ENCODE measurements around the gene MPIG6B. TPM values are rescaled to one million over a fixed set of nuclear protein-coding genes. Genes with fewer than 3 reads are reported as not detected.

Gene MPIG6B
- total and polyA plus RNA-seq, 2 donors from 2014 or later: 0.60 TPM; not detected in 1

DNA sequence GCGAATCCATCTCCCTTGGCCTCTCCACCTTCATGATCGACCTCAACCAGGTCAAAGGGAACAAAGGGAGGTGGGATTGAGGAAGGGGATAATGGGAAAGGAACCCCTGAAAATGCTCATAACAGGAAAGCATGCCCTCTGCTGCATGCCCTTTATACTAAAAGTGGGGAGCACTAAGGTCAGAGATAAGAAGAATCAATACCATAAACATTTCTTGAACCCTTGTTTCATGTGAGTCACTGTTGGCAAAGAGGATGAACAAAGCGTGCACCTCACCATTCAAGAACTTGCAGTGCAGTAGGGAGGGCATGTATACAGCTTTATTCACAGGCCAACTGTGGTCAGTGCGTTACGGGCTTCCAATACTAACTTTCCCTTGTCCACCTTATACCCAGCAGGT, 37.6 kb downstream of the MPIG6B start:
- no peaks in the 10 kb centered on the region for H3K27me3 ChIP-seq (ENCODE audit: control insufficient read depth, insufficient read depth, low read length)
- H3K36me3 ChIP-seq (ENCODE audit: control insufficient read depth in 2 of 3, insufficient read depth in 3 of 3, low read length in 3 of 3): no peaks in the 10 kb centered on the region
- H3K4me3 ChIP-seq (ENCODE audit: low read length in 3 of 3): no peak overlapping the region
- H3K9ac ChIP-seq (ENCODE audit: low read length in 3 of 3): no peak overlapping the region
- FAIRE-seq (no peak), DNase-seq (peak in 1 of 5 donors; percentile 3)
- no peak overlapping the region for H3K27ac ChIP-seq (ENCODE audit: low read depth in 2 of 2, low read length in 2 of 2)
- intact Hi-C loops (cut with DNase I): no loop called here
- TF ChIP-seq, protein P1, sequence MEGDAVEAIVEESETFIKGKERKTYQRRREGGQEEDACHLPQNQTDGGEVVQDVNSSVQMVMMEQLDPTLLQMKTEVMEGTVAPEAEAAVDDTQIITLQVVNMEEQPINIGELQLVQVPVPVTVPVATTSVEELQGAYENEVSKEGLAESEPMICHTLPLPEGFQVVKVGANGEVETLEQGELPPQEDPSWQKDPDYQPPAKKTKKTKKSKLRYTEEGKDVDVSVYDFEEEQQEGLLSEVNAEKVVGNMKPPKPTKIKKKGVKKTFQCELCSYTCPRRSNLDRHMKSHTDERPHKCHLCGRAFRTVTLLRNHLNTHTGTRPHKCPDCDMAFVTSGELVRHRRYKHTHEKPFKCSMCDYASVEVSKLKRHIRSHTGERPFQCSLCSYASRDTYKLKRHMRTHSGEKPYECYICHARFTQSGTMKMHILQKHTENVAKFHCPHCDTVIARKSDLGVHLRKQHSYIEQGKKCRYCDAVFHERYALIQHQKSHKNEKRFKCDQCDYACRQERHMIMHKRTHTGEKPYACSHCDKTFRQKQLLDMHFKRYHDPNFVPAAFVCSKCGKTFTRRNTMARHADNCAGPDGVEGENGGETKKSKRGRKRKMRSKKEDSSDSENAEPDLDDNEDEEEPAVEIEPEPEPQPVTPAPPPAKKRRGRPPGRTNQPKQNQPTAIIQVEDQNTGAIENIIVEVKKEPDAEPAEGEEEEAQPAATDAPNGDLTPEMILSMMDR (IDR thresholded peaks at IDR 0.05; ENCODE audit: borderline replicate concordance, extremely low read depth, insufficient read depth): no peak
- no peaks in the 10 kb centered on the region for H3K9me3 ChIP-seq (ENCODE audit: control insufficient read depth in 2 of 3, insufficient read depth in 1 of 3, low read length in 3 of 3)
- H3K4me1 ChIP-seq (ENCODE audit: control insufficient read depth in 2 of 3, insufficient read depth in 2 of 3, low read depth in 1 of 3, low read length in 3 of 3): peaks cover 0 to 3% (median 0%) of the 10 kb centered on the region in 3 donors

DNA sequence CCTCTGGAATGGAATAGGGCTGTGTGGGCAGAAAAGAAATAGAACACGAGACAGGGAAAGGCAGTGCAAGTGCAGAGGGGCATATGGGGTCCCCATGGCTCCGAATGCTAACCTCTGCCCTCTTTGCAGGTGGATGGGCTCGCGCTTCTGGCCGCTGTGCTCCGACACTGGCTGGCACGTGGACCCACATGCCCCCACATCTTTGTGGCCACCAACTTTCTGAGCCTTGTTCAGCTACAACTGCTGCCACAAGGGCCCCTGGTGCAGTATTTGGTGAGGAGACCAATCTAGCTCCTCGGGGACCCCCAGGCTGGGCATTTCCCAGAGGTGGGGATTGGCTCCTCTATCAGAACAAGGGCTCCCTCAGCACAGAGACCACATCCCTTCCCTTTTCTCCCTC, 38.2 kb downstream of the MPIG6B start:
- DNase-seq: peak in 1 of 5 donors; percentile 52
- TF ChIP-seq, protein P1 (IDR thresholded peaks at IDR 0.05; ENCODE audit: borderline replicate concordance, extremely low read depth, insufficient read depth): no peak
- Histone ChIP-seq H3K4me3 (ENCODE audit: low read length in 3 of 3) (no peak overlapping the region), H3K4me1 (ENCODE audit: control insufficient read depth in 2 of 3, insufficient read depth in 2 of 3, low read depth in 1 of 3, low read length in 3 of 3) (peaks cover 0 to 4% (median 0%) of the 10 kb centered on the region in 3 donors), H3K9me3 (ENCODE audit: control insufficient read depth in 2 of 3, insufficient read depth in 1 of 3, low read length in 3 of 3) (no peaks in the 10 kb centered on the region), H3K9ac (ENCODE audit: low read length in 3 of 3) (no peak overlapping the region), H3K27me3 (ENCODE audit: control insufficient read depth, insufficient read depth, low read length) (no peaks in the 10 kb centered on the region), H3K36me3 (ENCODE audit: control insufficient read depth in 2 of 3, insufficient read depth in 3 of 3, low read length in 3 of 3) (no peaks in the 10 kb centered on the region), H3K27ac (ENCODE audit: low read depth in 2 of 2, low read length in 2 of 2) (no peak overlapping the region)
- intact Hi-C loops (cut with DNase I): no loop called here
- no peak for FAIRE-seq

DNA sequence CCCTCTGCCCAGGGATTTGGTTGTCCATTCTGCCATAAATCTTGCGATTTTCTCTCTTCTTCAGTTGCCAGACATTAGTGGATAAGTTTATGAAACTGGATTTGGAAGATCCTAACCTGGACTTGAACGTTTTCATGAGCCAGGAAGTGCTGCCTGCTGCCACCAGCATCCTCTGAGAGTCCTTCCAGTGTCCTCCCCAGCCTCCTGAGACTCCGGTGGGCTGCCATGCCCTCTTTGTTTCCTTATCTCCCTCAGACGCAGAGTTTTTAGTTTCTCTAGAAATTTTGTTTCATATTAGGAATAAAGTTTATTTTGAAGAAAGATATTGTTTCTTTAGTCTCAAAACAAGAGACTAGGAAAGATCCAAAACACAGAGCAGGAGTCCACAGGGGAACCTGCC, 39.2 kb downstream of the MPIG6B start, which contains the start of gene SAPCD1:
SAPCD1 (plus strand) TSS at position 301 of the 400 bp plus-strand sequence. CDS start 399 bp downstream, outside the sequence.
- no peak for FAIRE-seq
- intact Hi-C loops (cut with DNase I): no loop called here

More for the DNA sequence above, 39.2 kb downstream of the MPIG6B start, which contains the start of gene SAPCD1:
- peak in 1 of 5 donors; percentile 10 for DNase-seq
- TF ChIP-seq, protein P1 (IDR thresholded peaks at IDR 0.05; ENCODE audit: borderline replicate concordance, extremely low read depth, insufficient read depth): no peak
- Histone ChIP-seq H3K4me3 (ENCODE audit: low read length in 3 of 3) (no peak within 1 kb of the TSS), H3K9ac (ENCODE audit: low read length in 3 of 3) (no peak within 1 kb of the TSS), H3K27me3 (ENCODE audit: control insufficient read depth, insufficient read depth, low read length) (no peaks in the 10 kb centered on the region), H3K27ac (ENCODE audit: low read depth in 2 of 2, low read length in 2 of 2) (no peak within 1 kb of the TSS), H3K4me1 (ENCODE audit: control insufficient read depth in 2 of 3, insufficient read depth in 2 of 3, low read depth in 1 of 3, low read length in 3 of 3) (peaks cover 0 to 7% (median 0%) of the 10 kb centered on the region in 3 donors), H3K9me3 (ENCODE audit: control insufficient read depth in 2 of 3, insufficient read depth in 1 of 3, low read length in 3 of 3) (no peaks in the 10 kb centered on the region), H3K36me3 (ENCODE audit: control insufficient read depth in 2 of 3, insufficient read depth in 3 of 3, low read length in 3 of 3) (no peaks in the 10 kb centered on the region)

Data from kidney (tissue), 14 donors.